GM23248 (cell line): ENCODE data around the gene TBX21. TPM values are rescaled to one million over a fixed set of nuclear protein-coding genes. Genes with fewer than 3 reads are reported as not detected.

Experiments
- DNase-seq: peaks from one replicate; pipeline ENCODE4 v3.0.0-alpha.2; 2015
- H2AFZ ChIP-seq: fragments of 200-600 bp; sonication (generic); 2 replicates; pipeline ENCODE4 v1.6.1; 2016; ENCODE audit warnings: antibody characterized with exemption
- H3F3A ChIP-seq: fragments of 200-600 bp; sonication (generic); 2 replicates; pipeline ENCODE4 v1.6.1; 2016; ENCODE audit warnings: mild to moderate bottlenecking, antibody characterized with exemption, mixed run types; ENCODE audit not compliant: insufficient read depth
- H3K27ac ChIP-seq: fragments of 200-600 bp; sonication (generic); 2 replicates; pipeline ENCODE4 v1.5.1; 2016; ENCODE audit warnings: mild to moderate bottlenecking
- H3K27me3 ChIP-seq: fragments of 200-600 bp; sonication (generic); replicated peaks from 2 replicates; pipeline ENCODE4 v1.6.1; 2016; ENCODE audit warnings: mild to moderate bottlenecking; ENCODE audit not compliant: insufficient read depth
- H3K36me3 ChIP-seq: fragments of 200-600 bp; sonication (generic); 2 replicates; pipeline ENCODE4 v1.6.1; 2016; ENCODE audit warnings: low read depth, mild to moderate bottlenecking
- H3K4me1 ChIP-seq: fragments of 200-600 bp; sonication (generic); 2 replicates; pipeline ENCODE4 v1.6.1; 2016; ENCODE audit warnings: mild to moderate bottlenecking; ENCODE audit not compliant: insufficient read depth
- H3K4me2 ChIP-seq: fragments of 200-600 bp; sonication (generic); one replicate; pipeline ENCODE4 v1.6.1; 2016; ENCODE audit warnings: mild to moderate bottlenecking; ENCODE audit not compliant: unreplicated experiment
- H3K4me3 ChIP-seq: fragments of 200-600 bp; sonication (generic); 2 replicates; pipeline ENCODE4 v1.5.1; 2016; ENCODE audit warnings: mild to moderate bottlenecking
- H3K79me2 ChIP-seq: fragments of 200-600 bp; sonication (generic); 2 replicates; pipeline ENCODE4 v1.6.1; 2016; ENCODE audit warnings: mild to moderate bottlenecking; ENCODE audit not compliant: insufficient read depth
- H3K9ac ChIP-seq: fragments of 200-600 bp; sonication (generic); 2 replicates; pipeline ENCODE4 v1.6.1; 2016; ENCODE audit warnings: mild to moderate bottlenecking
- H3K9me2 ChIP-seq: fragments of 200-600 bp; sonication (generic); 2 replicates; pipeline ENCODE4 v1.6.1; 2016; ENCODE audit warnings: mixed run types, mild to moderate bottlenecking, moderate library complexity; ENCODE audit not compliant: insufficient read depth
- H3K9me3 ChIP-seq: fragments of 200-600 bp; sonication (generic); one replicate; pipeline ENCODE4 v1.6.1; 2017; ENCODE audit warnings: low read depth
- H4K20me1 ChIP-seq: fragments of 200-600 bp; sonication (generic); 2 replicates; pipeline ENCODE4 v1.6.0; 2016; ENCODE audit not compliant: insufficient read depth
- EZH2 ChIP-seq: fragments of 200-600 bp; sonication (generic); IDR thresholded peaks from 2 replicates; pipeline ENCODE4 v1.6.1; 2018; ENCODE audit warnings: antibody characterized with exemption, mild to moderate bottlenecking; ENCODE audit not compliant: insufficient read depth, poor library complexity, severe bottlenecking
- EZH2phosphoT487 ChIP-seq: fragments of 200-600 bp; sonication (generic); IDR thresholded peaks from 2 replicates; pipeline ENCODE4 v1.6.1; 2018; ENCODE audit warnings: antibody characterized with exemption, moderate library complexity, mild to moderate bottlenecking, low read depth; ENCODE audit not compliant: insufficient read depth
- WGBS, 2 experiments: methylation state at CpG; one replicate each; pipeline ENCODE4 v1.1.6; 2015 to 2017; ENCODE audit warnings: low lambda C conversion rate in 2 of 2, low coverage in 1 of 2; ENCODE audit errors: missing lambda C conversion rate in 2 of 2; 5-methylcytosine and 5-hydroxymethylcytosine counted together
- in situ Hi-C: fragments of 300-500 bp; cut with MboI; formaldehyde crosslinking; loops from 2 replicates; pipeline ENCODE4 v1.15.0; 2020
- polyA plus RNA-seq: library from polyadenylated mRNA; unstranded; fragments of >200 nt; fragmentation: Nextera tagmentation; extraction: Ambion mirVana; gene quantifications from 2 replicates; pipeline ENCODE4 v1.2.1, GENCODE V29; 2016
- total RNA-seq: library from RNA; depleted of rRNA; stranded (reverse); fragments of >200 nt; shearing (Covaris generic); gene quantifications from 2 replicates; pipeline ENCODE4 v1.2.3, GENCODE V29; 2014

Gene TBX21
- total and polyA plus RNA-seq, 2 experiments from 2014 or later = not detected

DNA sequence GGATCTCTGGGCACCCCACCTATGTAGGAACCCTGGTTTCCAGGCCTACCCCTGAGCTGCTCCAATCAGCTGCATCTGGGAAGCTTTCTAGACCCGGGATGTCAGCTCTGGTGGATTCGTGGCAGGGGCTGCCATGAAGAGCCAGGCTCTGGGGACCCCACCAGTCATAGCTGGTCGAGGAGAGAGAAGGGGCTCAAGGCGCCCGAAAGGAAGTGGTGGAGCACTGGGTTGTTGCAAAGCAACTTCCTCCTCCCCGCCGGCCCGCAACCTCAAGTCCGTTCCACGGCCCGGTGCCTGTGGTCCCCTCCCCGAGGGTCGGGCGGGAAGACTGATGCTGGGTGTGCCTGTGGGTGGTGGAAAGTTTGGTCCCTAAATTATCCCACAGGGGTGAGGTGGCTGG, 28.9 kb upstream of the TBX21 start:
- no peak for DNase-seq
- 92 to 93% methylated on average over 14 of the region's 14 CpGs for WGBS, 2 experiments
- no peaks in the 10 kb centered on the region for H3F3A ChIP-seq
- no peak overlapping the region for H3K4me3 ChIP-seq
- H3K4me2 ChIP-seq = no peak overlapping the region
- H3K9me3 ChIP-seq = no peaks in the 10 kb centered on the region
- no peak for TF ChIP-seq EZH2
- TF ChIP-seq EZH2phosphoT487 = no peak
- no peak overlapping the region for H2AFZ ChIP-seq
- in situ Hi-C loops = no loop called here
- peaks cover 5% of the 10 kb centered on the region; the same call in 1 of the 2 replicates for H3K36me3 ChIP-seq
- H3K79me2 ChIP-seq = no peaks in the 10 kb centered on the region
- no peak overlapping the region for H3K9ac ChIP-seq
- H3K9me2 ChIP-seq = no peaks in the 10 kb centered on the region
- no peaks in the 10 kb centered on the region for H4K20me1 ChIP-seq
- H3K27me3 ChIP-seq = no peaks in the 10 kb centered on the region
- no peaks in the 10 kb centered on the region for H3K4me1 ChIP-seq
- no peak overlapping the region for H3K27ac ChIP-seq

DNA sequence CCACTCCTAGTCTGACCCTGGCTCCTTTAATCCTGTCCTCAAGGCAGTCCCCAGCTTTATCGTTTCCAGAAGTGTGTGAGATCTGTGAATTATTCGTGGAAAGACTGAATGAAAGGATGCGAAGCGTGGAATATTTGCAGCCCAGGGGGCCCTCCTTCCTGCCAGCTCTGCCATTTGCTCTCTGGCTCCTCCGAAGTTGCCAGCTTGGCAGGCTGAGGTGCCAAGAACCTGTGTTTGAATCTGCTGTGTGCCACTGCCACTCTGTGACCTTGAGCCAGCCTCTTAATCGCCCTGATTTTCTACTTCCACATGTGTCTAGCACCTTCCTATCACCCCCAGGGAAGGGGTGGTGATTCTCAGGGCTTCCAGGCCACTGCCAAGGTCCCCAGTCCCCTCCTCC, 28.3 kb upstream of the TBX21 start:
- Histone ChIP-seq H3K4me3 (no peak overlapping the region), H3K79me2 (no peaks in the 10 kb centered on the region), H4K20me1 (no peaks in the 10 kb centered on the region), H2AFZ (no peak overlapping the region), H3K4me2 (no peak overlapping the region), H3K9me2 (no peaks in the 10 kb centered on the region), H3K27ac (no peak overlapping the region), H3F3A (no peaks in the 10 kb centered on the region), H3K9ac (no peak overlapping the region), H3K27me3 (no peaks in the 10 kb centered on the region), H3K36me3 (no peaks in the 10 kb centered on the region; the same call in 1 of the 2 replicates), H3K4me1 (no peaks in the 10 kb centered on the region), H3K9me3 (no peaks in the 10 kb centered on the region)
- in situ Hi-C loops = no loop called here
- no peak for DNase-seq
- 68 to 71% methylated on average over 6 of the region's 6 CpGs for WGBS, 2 experiments
- TF ChIP-seq EZH2phosphoT487 (no peak), EZH2 (no peak)

DNA sequence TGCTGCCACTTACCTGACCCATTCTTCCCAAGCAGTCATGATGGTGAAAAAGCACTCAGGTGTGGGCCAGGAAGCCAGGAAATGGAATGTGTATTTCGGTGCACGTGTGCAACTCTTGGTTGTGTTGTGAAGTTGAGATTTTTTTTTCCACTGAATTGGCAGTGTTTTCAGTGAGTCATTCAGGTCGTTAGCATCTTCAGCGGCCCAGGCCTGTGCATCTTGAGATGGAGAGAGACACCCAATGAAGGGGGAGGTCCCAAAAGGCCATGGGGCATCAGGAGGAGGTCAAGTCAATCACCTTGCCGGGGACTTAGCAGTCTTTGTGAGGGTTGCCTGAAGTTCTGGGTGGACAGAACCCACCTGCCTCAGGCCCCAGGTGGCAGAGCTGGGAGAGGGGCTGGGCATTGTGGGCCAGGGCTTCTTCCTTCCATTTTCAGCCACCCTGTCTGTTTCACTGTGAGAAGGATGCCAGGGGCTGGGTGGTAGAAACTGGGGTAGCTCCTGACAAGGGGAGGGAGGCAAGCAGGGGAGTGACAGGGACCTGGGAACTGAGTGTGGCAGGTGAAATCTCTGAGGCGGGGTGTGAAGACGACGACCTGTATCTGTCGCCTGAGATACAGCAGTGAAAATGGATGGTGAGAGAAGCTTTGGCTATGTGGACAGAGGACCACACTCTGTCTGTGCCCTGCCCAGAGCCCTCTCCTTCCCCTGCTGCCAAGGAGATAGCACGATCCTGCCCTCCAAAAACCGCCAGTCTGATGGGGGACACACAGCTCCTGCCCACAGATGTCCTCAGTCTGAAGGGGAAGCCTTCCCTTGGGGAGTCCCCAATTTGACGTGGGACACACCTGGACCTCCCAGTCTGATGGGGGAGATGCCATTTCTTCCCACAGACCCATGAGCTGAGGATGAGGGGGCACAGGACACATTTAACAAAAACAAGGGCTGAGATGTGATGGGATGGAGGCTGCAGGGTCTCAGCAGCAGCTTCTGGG, 27.2 kb upstream of the TBX21 start:
- no peaks in the 10 kb centered on the region for H4K20me1 ChIP-seq
- no peaks in the 10 kb centered on the region for H3K4me1 ChIP-seq
- no peak overlapping the region for H3K27ac ChIP-seq
- no peaks in the 10 kb centered on the region for H3K9me2 ChIP-seq
- no peak overlapping the region for H3K4me2 ChIP-seq
- no peaks in the 10 kb centered on the region for H3F3A ChIP-seq
- H3K79me2 ChIP-seq = no peaks in the 10 kb centered on the region
- H2AFZ ChIP-seq = no peak overlapping the region
- in situ Hi-C loops = no loop called here
- no peaks in the 10 kb centered on the region for H3K9me3 ChIP-seq
- H3K4me3 ChIP-seq = no peak overlapping the region
- no peak overlapping the region for H3K9ac ChIP-seq
- no peaks in the 10 kb centered on the region for H3K36me3 ChIP-seq
- WGBS, 2 experiments = 76 to 77% methylated on average over 12 of the region's 12 CpGs
- H3K27me3 ChIP-seq = no peaks in the 10 kb centered on the region
- no peak for DNase-seq
- no peak for TF ChIP-seq EZH2phosphoT487
- TF ChIP-seq EZH2 = no peak

DNA sequence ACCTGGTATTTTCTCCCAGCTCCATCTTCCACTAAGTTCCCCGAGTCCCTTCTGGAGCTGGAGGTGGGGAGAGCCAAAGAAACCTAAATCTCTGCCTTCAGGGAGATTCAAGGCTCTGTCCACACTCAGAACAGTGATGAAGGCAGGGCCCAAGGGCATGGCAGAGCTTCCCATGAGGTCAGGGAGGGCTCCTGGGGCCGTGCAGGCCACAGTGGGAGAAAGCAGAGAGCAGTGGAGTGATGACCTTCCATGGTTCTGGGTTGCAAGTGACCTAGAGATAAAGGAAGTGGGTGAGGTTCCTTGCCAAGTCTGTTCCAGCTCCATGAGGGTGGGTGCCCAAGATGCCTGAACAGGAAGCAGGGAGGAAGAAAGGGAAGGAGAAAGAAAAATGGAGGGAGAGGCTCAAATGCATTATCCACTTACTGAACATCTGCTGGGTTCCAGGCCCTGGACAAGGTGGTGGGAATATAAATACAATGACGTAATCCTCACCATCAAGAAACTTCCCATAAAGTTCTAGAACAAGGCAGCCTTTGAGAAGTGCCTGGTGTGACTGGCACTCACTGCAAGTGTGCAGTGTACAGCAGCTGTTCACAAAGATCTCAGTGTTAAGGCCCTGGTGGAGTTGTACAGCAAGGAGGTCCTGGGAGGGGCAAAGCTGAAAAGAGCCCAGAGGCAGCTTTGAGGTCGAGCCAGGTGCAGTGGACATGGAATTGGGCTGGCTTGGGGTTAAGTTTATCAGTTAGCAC, 25.8 kb upstream of the TBX21 start:
- H3K9me2 ChIP-seq = no peaks in the 10 kb centered on the region
- H3K9ac ChIP-seq = no peak overlapping the region
- no peaks in the 10 kb centered on the region for H3K4me1 ChIP-seq
- in situ Hi-C loops = no loop called here
- H3K79me2 ChIP-seq = no peaks in the 10 kb centered on the region
- H3K4me3 ChIP-seq = no peak overlapping the region
- H2AFZ ChIP-seq = no peak overlapping the region
- TF ChIP-seq EZH2 = no peak
- no peak for TF ChIP-seq EZH2phosphoT487
- H3K27me3 ChIP-seq = no peaks in the 10 kb centered on the region
- no peak overlapping the region for H3K27ac ChIP-seq
- no peaks in the 10 kb centered on the region for H3F3A ChIP-seq
- DNase-seq = no peak
- no peaks in the 10 kb centered on the region for H3K9me3 ChIP-seq
- WGBS, 2 experiments = 89 to 95% methylated on average over 4 of the region's 4 CpGs
- no peak overlapping the region for H3K4me2 ChIP-seq
- H3K36me3 ChIP-seq = no peaks in the 10 kb centered on the region
- H4K20me1 ChIP-seq = no peaks in the 10 kb centered on the region
